ENCODE results near the gene RUVBL1. TPM values are rescaled to one million over a fixed set of nuclear protein-coding genes. Genes with fewer than 3 reads are reported as not detected.

Gene RUVBL1
- total and polyA plus RNA-seq, 10 of the 15 experiments (the other 5 are each of a cell fraction or from before 2014, with no cell fraction given), result 15.2 to 142 (median 84.2) TPM

DNA sequence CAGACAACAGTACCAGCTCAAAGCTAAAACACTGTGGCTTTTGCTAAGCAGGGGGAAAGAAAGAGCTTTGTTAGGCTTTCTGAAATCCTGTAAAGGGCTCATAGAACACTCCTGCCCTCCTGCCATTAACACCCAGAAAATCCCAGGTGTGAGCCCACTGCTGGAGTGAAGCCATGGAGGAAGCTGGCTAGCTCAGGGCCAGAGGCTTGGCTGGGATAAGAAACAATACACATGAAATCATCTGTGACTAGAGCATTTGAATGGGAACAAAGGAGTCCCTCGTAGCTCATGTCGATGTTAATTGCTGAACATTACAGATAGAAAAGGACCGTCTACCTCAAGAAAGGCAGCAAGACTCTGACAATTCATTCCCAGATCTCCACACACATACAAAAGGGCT, 23.5 kb downstream of the RUVBL1 start (continued):
- no peak for TF ChIP-seq NFYB (IDR thresholded peaks at IDR 0.05; ENCODE audit: insufficient read depth, low read depth, low read length)

GRCh38 chr3:128098234-128098633, 25.4 kb downstream of the RUVBL1 start:
- intact Hi-C loops (cut with micrococcal nuclease; ENCODE audit: unreplicated experiment) (loop anchor here (5.0 kb wide), 2 partner anchors 329 to 399 kb away; no protein-coding TSS in a partner anchor), in situ Hi-C loops (cut with MboI) (loop anchor here (10.0 to 25.0 kb wide), 2 partner anchors 397 to 514 kb away; partner anchors contain the start of gene GATA2)
- ChIA-PET RAD21 (ENCODE audit: unreplicated experiment) (no interaction called here), POLR2A (no interaction called here), CTCF (interaction anchor here (1.1 to 9.0 kb wide), 4 partner anchors 25 to 36 kb away, joined by 3 to 115 read pairs (median 5); partner anchors contain the start of gene RUVBL1), SMC1A (ENCODE audit: uncharacterized antibody, unreplicated experiment) (interaction anchor here (0.8 to 1.0 kb wide), 3 partner anchors 16 to 35 kb away, joined by 3 read pairs; partner anchors contain the start of gene RUVBL1)
- no peaks in the 10 kb centered on the region for H3K9me3 ChIP-seq (replicated peaks; ENCODE audit: control insufficient read depth, insufficient read depth, low read length)
- no peak overlapping the region for H3K27ac ChIP-seq (ENCODE audit: control insufficient read depth, insufficient read depth)
- no peak overlapping the region for H3K4me3 ChIP-seq
- FAIRE-seq, result no peak
- no peak overlapping the region for H2AFZ ChIP-seq (ENCODE audit: control insufficient read depth, low read depth, low read length)
- peaks cover 24 to 28% of the 10 kb centered on the region in 2 experiments for H3K36me3 ChIP-seq (ENCODE audit: control insufficient read depth in 2 of 2, insufficient read depth in 2 of 2, low read length in 1 of 2)
- 94% methylated on average over 6 of the region's 6 CpGs for WGBS (ENCODE audit: insufficient coverage, insufficient replicate concordance, low lambda C conversion rate, missing lambda C conversion rate)
- no peak overlapping the region for H3K4me2 ChIP-seq (ENCODE audit: control insufficient read depth, insufficient read depth)
- no TSS peak for BruUV-seq (replicated peaks)
- no peaks in the 10 kb centered on the region; the same call in 1 of the 2 replicates for H4K20me1 ChIP-seq (ENCODE audit: control insufficient read depth, insufficient read depth)
- DNase-seq (ENCODE audit: low read depth, low spot score), result no peak
- ATAC-seq, result no peak
- H3K9ac ChIP-seq (ENCODE audit: control insufficient read depth, insufficient read depth, low read length), result no peak overlapping the region
- H3K27me3 ChIP-seq (replicated peaks in 1 of 2; ENCODE audit: control insufficient read depth in 2 of 2, insufficient read depth in 2 of 2, low read length in 1 of 2), result no peaks in the 10 kb centered on the region
- no peaks in the 10 kb centered on the region for H3K79me2 ChIP-seq (ENCODE audit: control insufficient read depth, insufficient read depth, low read length)
- no peaks in the 10 kb centered on the region for H3K4me1 ChIP-seq (ENCODE audit: control insufficient read depth, insufficient read depth, low read length)
- no peak for TF ChIP-seq BACH1 (IDR thresholded peaks at IDR 0.05; ENCODE audit: borderline replicate concordance)
- TF ChIP-seq, protein P1, sequence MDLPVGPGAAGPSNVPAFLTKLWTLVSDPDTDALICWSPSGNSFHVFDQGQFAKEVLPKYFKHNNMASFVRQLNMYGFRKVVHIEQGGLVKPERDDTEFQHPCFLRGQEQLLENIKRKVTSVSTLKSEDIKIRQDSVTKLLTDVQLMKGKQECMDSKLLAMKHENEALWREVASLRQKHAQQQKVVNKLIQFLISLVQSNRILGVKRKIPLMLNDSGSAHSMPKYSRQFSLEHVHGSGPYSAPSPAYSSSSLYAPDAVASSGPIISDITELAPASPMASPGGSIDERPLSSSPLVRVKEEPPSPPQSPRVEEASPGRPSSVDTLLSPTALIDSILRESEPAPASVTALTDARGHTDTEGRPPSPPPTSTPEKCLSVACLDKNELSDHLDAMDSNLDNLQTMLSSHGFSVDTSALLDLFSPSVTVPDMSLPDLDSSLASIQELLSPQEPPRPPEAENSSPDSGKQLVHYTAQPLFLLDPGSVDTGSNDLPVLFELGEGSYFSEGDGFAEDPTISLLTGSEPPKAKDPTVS (IDR thresholded peaks at IDR 0.05; ENCODE audit: low read depth, low read length), result no peak
- no peak for TF ChIP-seq YBX1 (IDR thresholded peaks at IDR 0.05)
- no peak for TF ChIP-seq HDAC6 (IDR thresholded peaks at IDR 0.05; ENCODE audit: unreplicated experiment)
- TF ChIP-seq MXI1 (IDR thresholded peaks at IDR 0.05; ENCODE audit: low read depth, low read length), result no peak
- TF ChIP-seq CREM (IDR thresholded peaks at IDR 0.05; ENCODE audit: low read depth), result no peak
- no peak for TF ChIP-seq KAT2A (conservative IDR thresholded peaks at IDR 0.05; ENCODE audit: control insufficient read depth, low read depth, low read length)
- TF ChIP-seq HDAC2 (IDR thresholded peaks at IDR 0.05), result no peak
- no peak for TF ChIP-seq MLLT1 (IDR thresholded peaks at IDR 0.05)
- TF ChIP-seq TAF1 (IDR thresholded peaks at IDR 0.05; ENCODE audit: borderline replicate concordance, low read depth, low read length), result no peak
- no peak for TF ChIP-seq CHD1 (IDR thresholded peaks at IDR 0.05; ENCODE audit: low read depth, low read length)
- TF ChIP-seq SMAD5 (IDR thresholded peaks at IDR 0.05; ENCODE audit: low read depth), result no peak
- no peak for TF ChIP-seq EED (IDR thresholded peaks at IDR 0.05; ENCODE audit: low read depth)
- no peak for TF ChIP-seq CHD2 (IDR thresholded peaks at IDR 0.05; ENCODE audit: borderline replicate concordance, low read depth, low read length)
- no peak for TF ChIP-seq PBX3 (IDR thresholded peaks at IDR 0.05; ENCODE audit: insufficient replicate concordance, low read depth, low read length)
- no peak for TF ChIP-seq POLR2A (IDR thresholded peaks at IDR 0.05; ENCODE audit: low read depth, low read length)
- no peak for TF ChIP-seq MTA3 (IDR thresholded peaks at IDR 0.05; ENCODE audit: borderline replicate concordance, low read length)
- TF ChIP-seq BCL11A (IDR thresholded peaks at IDR 0.05; ENCODE audit: low read depth, low read length), result no peak
